ENCODE measurements around the gene ARHGAP26.

DNA sequence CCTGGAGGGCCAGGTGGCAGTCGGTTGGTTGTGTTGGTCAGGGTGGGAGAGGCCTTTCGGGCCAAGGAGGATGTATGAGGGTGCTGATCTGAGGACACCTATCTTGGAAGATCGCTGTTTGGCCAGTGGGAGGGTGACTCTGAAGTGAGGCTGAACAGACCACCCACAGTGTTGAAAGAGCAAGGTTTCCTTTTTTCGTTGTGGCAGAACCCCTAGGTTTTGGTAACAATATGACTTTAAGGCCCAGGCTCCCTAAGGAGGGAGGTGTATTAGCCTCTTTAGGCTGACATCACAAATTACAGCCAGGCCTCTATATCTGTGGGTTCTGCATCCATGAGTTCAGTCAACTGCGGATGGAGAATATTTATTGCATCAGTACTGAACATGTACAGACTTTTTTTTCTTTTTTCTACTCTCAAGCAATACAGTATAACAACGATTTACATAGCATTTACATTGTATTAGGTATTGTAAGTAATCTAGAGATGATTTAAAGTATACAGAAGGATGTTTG is 86.1 kb downstream of the ARHGAP26 start:
- TF ChIP-seq, protein P1, sequence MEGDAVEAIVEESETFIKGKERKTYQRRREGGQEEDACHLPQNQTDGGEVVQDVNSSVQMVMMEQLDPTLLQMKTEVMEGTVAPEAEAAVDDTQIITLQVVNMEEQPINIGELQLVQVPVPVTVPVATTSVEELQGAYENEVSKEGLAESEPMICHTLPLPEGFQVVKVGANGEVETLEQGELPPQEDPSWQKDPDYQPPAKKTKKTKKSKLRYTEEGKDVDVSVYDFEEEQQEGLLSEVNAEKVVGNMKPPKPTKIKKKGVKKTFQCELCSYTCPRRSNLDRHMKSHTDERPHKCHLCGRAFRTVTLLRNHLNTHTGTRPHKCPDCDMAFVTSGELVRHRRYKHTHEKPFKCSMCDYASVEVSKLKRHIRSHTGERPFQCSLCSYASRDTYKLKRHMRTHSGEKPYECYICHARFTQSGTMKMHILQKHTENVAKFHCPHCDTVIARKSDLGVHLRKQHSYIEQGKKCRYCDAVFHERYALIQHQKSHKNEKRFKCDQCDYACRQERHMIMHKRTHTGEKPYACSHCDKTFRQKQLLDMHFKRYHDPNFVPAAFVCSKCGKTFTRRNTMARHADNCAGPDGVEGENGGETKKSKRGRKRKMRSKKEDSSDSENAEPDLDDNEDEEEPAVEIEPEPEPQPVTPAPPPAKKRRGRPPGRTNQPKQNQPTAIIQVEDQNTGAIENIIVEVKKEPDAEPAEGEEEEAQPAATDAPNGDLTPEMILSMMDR (optimal IDR thresholded peaks at IDR 0.05 in 1 of 3, IDR thresholded peaks at IDR 0.05 in 1 of 3, conservative IDR thresholded peaks at IDR 0.05 in 1 of 3; ENCODE audit: extremely low read depth in 1 of 3, insufficient read depth in 2 of 3, low read length in 3 of 3), result no peak
- TF ChIP-seq EZH2 (IDR thresholded peaks at IDR 0.05; ENCODE audit: low read length), result no peak

All from keratinocyte (primary cell).